Measurements from ENCODE around the gene ABAT.

GRCh38 chr16:8756755-8757154 is 82.3 kb downstream of the ABAT start:
- TF ChIP-seq CTCF (IDR thresholded peaks at IDR 0.05) (no peak), EP300 (IDR thresholded peaks at IDR 0.05) (no peak)

All from ovary (tissue), 3 donors.